HepG2 (cell line): ENCODE results near the gene MON1A. TPM values are rescaled to one million over a fixed set of nuclear protein-coding genes. Genes with fewer than 3 reads are reported as not detected.
A peak's percentile ranks its signal among the peaks of the same experiment; 100 is the strongest.

Source experiments
- ATAC-seq: fragments of 200-7000 bp; cut with Tn5 transposase; 3 replicates; pipeline ENCODE4 v1.9.1; 2020; ENCODE audit warnings: mild to moderate bottlenecking, moderate library complexity
- BruUV-seq: library from RNA; stranded (reverse); fragments of 400-500 nt; replicated peaks from 2 replicates; lab custom pipeline; 2021; lab: Mats Ljungman, UMichigan
- CTCF ChIA-PET: fragments of 300-600 bp; formaldehyde crosslinking; extraction: SDS; loops from one replicate; lab custom pipeline; 2021; ENCODE audit warnings: low total read pairs, inconsistent platforms, low intra/inter-chr PET ratio; lab: Yijun Ruan, JAX
- POLR2A ChIA-PET: fragments of 350-600 bp; sonication (Branson Sonifier 250); formaldehyde crosslinking; loops from one replicate; lab custom pipeline; 2020; ENCODE audit warnings: antibody characterized with exemption, inconsistent platforms; lab: Yijun Ruan, JAX
- DNase-seq: peaks from one replicate; pipeline ENCODE4 v3.0.0-alpha.2; 2015; ENCODE audit warnings: low spot score
- FAIRE-seq: peaks from 3 replicates; lab custom pipeline; 2011; peaks lifted over from hg19 to GRCh38; lab: Jason Lieb, UNC
- H2AFZ ChIP-seq: one replicate; pipeline ENCODE4 v1.6.1; 2011; ENCODE audit warnings: low read length, inconsistent platforms
- H3K27ac ChIP-seq: fragments of 300-600 bp; 3 replicates; pipeline ENCODE4 v1.8.0; 2011; ENCODE audit warnings: mixed run types, mild to moderate bottlenecking, mixed read lengths, low read length, inconsistent platforms; ENCODE audit not compliant: insufficient read depth; ENCODE audit errors: extremely low read length
- H3K27me3 ChIP-seq, 2 experiments: fragments of 200-600 bp in 1 of 2; 2 replicates in 1 of 2; 3 replicates in 1 of 2; pipeline versions ENCODE4 v1.6.0 to v1.8.0; 2011; ENCODE audit warnings: low read length in 2 of 2, mild to moderate bottlenecking in 2 of 2, moderate library complexity in 2 of 2, inconsistent platforms in 1 of 2; ENCODE audit not compliant: insufficient read depth in 2 of 2, control insufficient read depth in 1 of 2
- H3K36me3 ChIP-seq, 2 experiments: fragments of 200-600 bp in 1 of 2; replicated peaks in 1 of 2; 2 replicates in 1 of 2; 3 replicates in 1 of 2; pipeline versions ENCODE4 v1.5.1 to v1.8.0; 2011; ENCODE audit warnings: low read length in 2 of 2, inconsistent platforms in 1 of 2; ENCODE audit not compliant: insufficient read depth in 2 of 2, control insufficient read depth in 1 of 2
- H3K4me1 ChIP-seq: 2 replicates; pipeline ENCODE4 v1.5.1; 2012; ENCODE audit warnings: low read length, inconsistent platforms; ENCODE audit not compliant: insufficient read depth
- H3K4me2 ChIP-seq: 2 replicates; pipeline ENCODE4 v1.6.0; 2011; ENCODE audit warnings: low read depth, low read length, inconsistent platforms
- H3K4me3 ChIP-seq, 3 experiments: fragments of 200-600 bp in 1 of 3; sonication (generic), shearing (Covaris generic) in 1 of 3; replicated peaks in 1 of 3; 2 replicates each; pipeline ENCODE4 v1.5.1; 2011 to 2016; ENCODE audit warnings: low read length in 3 of 3, inconsistent platforms in 2 of 3, low read depth in 2 of 3, mild to moderate bottlenecking in 2 of 3, control low read depth in 1 of 3, mixed read lengths in 1 of 3; ENCODE audit not compliant: insufficient read depth in 1 of 3
- H3K79me2 ChIP-seq: one replicate; pipeline ENCODE4 v1.6.1; 2011; ENCODE audit warnings: low read length, inconsistent platforms; ENCODE audit not compliant: insufficient read depth
- H3K9ac ChIP-seq: 2 replicates; pipeline ENCODE4 v1.6.0; 2011; ENCODE audit warnings: mild to moderate bottlenecking, low read depth, low read length, inconsistent platforms; ENCODE audit not compliant: insufficient read depth
- H3K9me3 ChIP-seq: 2 replicates; pipeline ENCODE4 v1.5.1; 2012; ENCODE audit warnings: mild to moderate bottlenecking, low read length
- H4K20me1 ChIP-seq: 2 replicates; pipeline ENCODE4 v1.6.0; 2011; ENCODE audit warnings: inconsistent platforms, mild to moderate bottlenecking, low read length, moderate library complexity; ENCODE audit not compliant: insufficient read depth
- CEBPB ChIP-seq: IDR thresholded peaks from 2 replicates; pipeline ENCODE4 v1.6.1; 2011; ENCODE audit warnings: low read depth, low read length, improper control_type of control experiment, borderline replicate concordance
- HOXA3 ChIP-seq: sonication (generic); formaldehyde crosslinking; IDR thresholded peaks from 2 replicates; pipeline ENCODE4 v1.5.0; 2020; ENCODE audit warnings: missing genetic modification reagents
- TCF7L2 ChIP-seq: IDR thresholded peaks from 2 replicates; pipeline ENCODE4 v1.6.1; 2011; ENCODE audit warnings: mild to moderate bottlenecking, low read depth, low read length, moderate library complexity
- ZNF121 ChIP-seq: sonication (generic); formaldehyde crosslinking; IDR thresholded peaks from 2 replicates; pipeline ENCODE4 v1.5.0; 2020; ENCODE audit warnings: mild to moderate bottlenecking, missing genetic modification reagents
- ZNF558 ChIP-seq: sonication (generic); formaldehyde crosslinking; IDR thresholded peaks from 2 replicates; pipeline ENCODE4 v1.9.0; 2022; ENCODE audit warnings: mild to moderate bottlenecking, missing genetic modification reagents, borderline replicate concordance
- WGBS: methylation state at CpG from one replicate; pipeline ENCODE4 v1.1.6; 2017; ENCODE audit warnings: low lambda C conversion rate; 5-methylcytosine and 5-hydroxymethylcytosine counted together
- in situ Hi-C: cut with HindIII; loops from 2 replicates; pipeline ENCODE4 v1.10.0; 2017; ENCODE audit warnings: low pct_unique_long_range_greater_than_20kb; ENCODE audit not compliant: extremely low pct_ligation_motif_present
- intact Hi-C: fragments of 100-400 bp; cut with micrococcal nuclease; formaldehyde crosslinking; loops from one replicate; pipeline ENCODE4 v1.10.0; 2022; ENCODE audit not compliant: unreplicated experiment
- polyA plus RNA-seq, 8 experiments: library from polyadenylated mRNA; depleted of rRNA in 3 of 8; stranded (reverse) in 7 of 8; unstranded in 1 of 8; fragments of >200 nt; fragmentation: Illumina TruSeq in 4 of 8; extraction: Trizol in 4 of 8; gene quantifications; 2 replicates each; pipeline versions ENCODE4 v1.2.1 to v1.2.3, GENCODE V29; 2011 to 2016; ENCODE audit warnings: low read depth in 4 of 8, missing spikeins in 1 of 8, mixed read lengths in 1 of 8; ENCODE audit not compliant: insufficient read depth in 1 of 8
- total RNA-seq, 5 experiments: library from RNA; depleted of rRNA; stranded (reverse); fragments of >200 nt; fragmentation: Illumina TruSeq; extraction: Trizol; gene quantifications; 2 replicates each; pipeline ENCODE4 v1.2.3, GENCODE V29; 2016; ENCODE audit warnings: low read depth in 1 of 5
- TF ChIP-seq, protein P1 (sequence below): sonication (generic); formaldehyde crosslinking; IDR thresholded peaks from 2 replicates; pipeline ENCODE4 v1.5.0; 2020; ENCODE audit warnings: mild to moderate bottlenecking, missing genetic modification reagents
- TF ChIP-seq, protein P2 (sequence below): sonication (generic); formaldehyde crosslinking; IDR thresholded peaks from 2 replicates; pipeline ENCODE4 v1.8.1; 2022; ENCODE audit warnings: low read depth, mild to moderate bottlenecking, missing genetic modification reagents
- TF ChIP-seq, protein P3 (sequence below): sonication (generic); formaldehyde crosslinking; IDR thresholded peaks from 2 replicates; pipeline ENCODE4 v1.5.1; 2020; ENCODE audit warnings: mild to moderate bottlenecking, missing genetic modification reagents, moderate library complexity

The MON1A gene
- total and polyA plus RNA-seq, 2 of the 13 experiments (the other 11 are each of a cell fraction or from before 2014, with no cell fraction given) = 4.6 to 9.0 TPM

DNA sequence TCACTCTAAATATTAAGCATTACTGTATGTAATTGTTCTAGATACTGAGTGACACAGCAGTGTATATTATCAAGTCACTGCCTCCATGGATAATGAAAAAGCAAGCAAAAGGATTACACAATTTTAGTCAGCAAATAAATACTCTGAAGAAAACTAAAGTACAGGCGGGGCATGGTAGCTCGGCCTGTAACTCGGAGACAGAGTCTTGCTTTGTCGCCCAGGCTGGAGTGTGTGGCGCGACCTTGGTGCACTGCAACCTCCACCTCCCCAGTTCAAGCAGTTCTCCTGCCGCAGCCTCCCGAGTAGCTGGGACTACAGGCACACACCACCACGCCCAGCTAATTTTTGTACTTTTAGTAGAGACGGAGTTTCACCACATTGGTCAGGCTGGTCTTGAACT, 43.0 kb upstream of the MON1A start:
- Histone ChIP-seq H4K20me1 (no peaks in the 10 kb centered on the region), H3K4me2 (no peak overlapping the region), H3K4me3 (no peak overlapping the region), H3K9ac (no peak overlapping the region), H3K9me3 (no peaks in the 10 kb centered on the region), H3K27me3 (no peaks in the 10 kb centered on the region), H3K79me2 (peaks cover 4% of the 10 kb centered on the region), H2AFZ (no peak overlapping the region), H3K36me3 (peaks cover 15 to 41% of the 10 kb centered on the region in 2 experiments; a peak in 4 of 5 replicates), H3K4me1 (peaks cover 20% of the 10 kb centered on the region), H3K27ac (no peak overlapping the region)
- peak; percentile 63 for ATAC-seq
- BruUV-seq = no TSS peak
- CTCF ChIA-PET = no interaction called here
- in situ Hi-C loops (no loop called here), intact Hi-C loops (no loop called here)
- no peak for FAIRE-seq
- TF ChIP-seq, protein P1, sequence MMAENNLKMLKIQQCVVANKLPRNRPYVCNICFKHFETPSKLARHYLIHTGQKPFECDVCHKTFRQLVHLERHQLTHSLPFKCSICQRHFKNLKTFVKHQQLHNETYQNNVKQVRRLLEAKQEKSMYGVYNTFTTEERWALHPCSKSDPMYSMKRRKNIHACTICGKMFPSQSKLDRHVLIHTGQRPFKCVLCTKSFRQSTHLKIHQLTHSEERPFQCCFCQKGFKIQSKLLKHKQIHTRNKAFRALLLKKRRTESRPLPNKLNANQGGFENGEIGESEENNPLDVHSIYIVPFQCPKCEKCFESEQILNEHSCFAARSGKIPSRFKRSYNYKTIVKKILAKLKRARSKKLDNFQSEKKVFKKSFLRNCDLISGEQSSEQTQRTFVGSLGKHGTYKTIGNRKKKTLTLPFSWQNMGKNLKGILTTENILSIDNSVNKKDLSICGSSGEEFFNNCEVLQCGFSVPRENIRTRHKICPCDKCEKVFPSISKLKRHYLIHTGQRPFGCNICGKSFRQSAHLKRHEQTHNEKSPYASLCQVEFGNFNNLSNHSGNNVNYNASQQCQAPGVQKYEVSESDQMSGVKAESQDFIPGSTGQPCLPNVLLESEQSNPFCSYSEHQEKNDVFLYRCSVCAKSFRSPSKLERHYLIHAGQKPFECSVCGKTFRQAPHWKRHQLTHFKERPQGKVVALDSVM (CRISPR knock-in tag) = peak; percentile 57; the same call in 1 of the 2 replicates
- peak; percentile 79 for TF ChIP-seq ZNF121 (CRISPR knock-in tag)
- TF ChIP-seq HOXA3 (CRISPR knock-in tag) = peak; percentile 71
- TF ChIP-seq, protein P2, sequence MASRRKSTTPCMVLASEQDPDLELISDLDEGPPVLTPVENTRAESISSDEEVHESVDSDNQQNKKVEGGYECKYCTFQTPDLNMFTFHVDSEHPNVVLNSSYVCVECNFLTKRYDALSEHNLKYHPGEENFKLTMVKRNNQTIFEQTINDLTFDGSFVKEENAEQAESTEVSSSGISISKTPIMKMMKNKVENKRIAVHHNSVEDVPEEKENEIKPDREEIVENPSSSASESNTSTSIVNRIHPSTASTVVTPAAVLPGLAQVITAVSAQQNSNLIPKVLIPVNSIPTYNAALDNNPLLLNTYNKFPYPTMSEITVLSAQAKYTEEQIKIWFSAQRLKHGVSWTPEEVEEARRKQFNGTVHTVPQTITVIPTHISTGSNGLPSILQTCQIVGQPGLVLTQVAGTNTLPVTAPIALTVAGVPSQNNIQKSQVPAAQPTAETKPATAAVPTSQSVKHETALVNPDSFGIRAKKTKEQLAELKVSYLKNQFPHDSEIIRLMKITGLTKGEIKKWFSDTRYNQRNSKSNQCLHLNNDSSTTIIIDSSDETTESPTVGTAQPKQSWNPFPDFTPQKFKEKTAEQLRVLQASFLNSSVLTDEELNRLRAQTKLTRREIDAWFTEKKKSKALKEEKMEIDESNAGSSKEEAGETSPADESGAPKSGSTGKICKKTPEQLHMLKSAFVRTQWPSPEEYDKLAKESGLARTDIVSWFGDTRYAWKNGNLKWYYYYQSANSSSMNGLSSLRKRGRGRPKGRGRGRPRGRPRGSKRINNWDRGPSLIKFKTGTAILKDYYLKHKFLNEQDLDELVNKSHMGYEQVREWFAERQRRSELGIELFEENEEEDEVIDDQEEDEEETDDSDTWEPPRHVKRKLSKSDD (CRISPR knock-in tag) = peak; percentile 42; the same call in 1 of the 2 replicates
- TF ChIP-seq TCF7L2 = no peak
- TF ChIP-seq, protein P3, sequence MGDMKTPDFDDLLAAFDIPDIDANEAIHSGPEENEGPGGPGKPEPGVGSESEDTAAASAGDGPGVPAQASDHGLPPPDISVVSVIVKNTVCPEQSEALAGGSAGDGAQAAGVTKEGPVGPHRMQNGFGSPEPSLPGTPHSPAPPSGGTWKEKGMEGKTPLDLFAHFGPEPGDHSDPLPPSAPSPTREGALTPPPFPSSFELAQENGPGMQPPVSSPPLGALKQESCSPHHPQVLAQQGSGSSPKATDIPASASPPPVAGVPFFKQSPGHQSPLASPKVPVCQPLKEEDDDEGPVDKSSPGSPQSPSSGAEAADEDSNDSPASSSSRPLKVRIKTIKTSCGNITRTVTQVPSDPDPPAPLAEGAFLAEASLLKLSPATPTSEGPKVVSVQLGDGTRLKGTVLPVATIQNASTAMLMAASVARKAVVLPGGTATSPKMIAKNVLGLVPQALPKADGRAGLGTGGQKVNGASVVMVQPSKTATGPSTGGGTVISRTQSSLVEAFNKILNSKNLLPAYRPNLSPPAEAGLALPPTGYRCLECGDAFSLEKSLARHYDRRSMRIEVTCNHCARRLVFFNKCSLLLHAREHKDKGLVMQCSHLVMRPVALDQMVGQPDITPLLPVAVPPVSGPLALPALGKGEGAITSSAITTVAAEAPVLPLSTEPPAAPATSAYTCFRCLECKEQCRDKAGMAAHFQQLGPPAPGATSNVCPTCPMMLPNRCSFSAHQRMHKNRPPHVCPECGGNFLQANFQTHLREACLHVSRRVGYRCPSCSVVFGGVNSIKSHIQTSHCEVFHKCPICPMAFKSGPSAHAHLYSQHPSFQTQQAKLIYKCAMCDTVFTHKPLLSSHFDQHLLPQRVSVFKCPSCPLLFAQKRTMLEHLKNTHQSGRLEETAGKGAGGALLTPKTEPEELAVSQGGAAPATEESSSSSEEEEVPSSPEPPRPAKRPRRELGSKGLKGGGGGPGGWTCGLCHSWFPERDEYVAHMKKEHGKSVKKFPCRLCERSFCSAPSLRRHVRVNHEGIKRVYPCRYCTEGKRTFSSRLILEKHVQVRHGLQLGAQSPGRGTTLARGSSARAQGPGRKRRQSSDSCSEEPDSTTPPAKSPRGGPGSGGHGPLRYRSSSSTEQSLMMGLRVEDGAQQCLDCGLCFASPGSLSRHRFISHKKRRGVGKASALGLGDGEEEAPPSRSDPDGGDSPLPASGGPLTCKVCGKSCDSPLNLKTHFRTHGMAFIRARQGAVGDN (CRISPR knock-in tag) = 0 out of 2 replicates have a peak, but pooled peaks have one; percentile 11
- peak; percentile 41; the same call in 1 of the 2 replicates for TF ChIP-seq CEBPB
- TF ChIP-seq ZNF558 (CRISPR knock-in tag) = no peak
- DNase-seq = peak; percentile 21
- POLR2A ChIA-PET = no interaction called here
- 72% methylated on average over 10 of the region's 10 CpGs for WGBS
